Astrocyte of the spinal cord (primary cell): Measurements from ENCODE around the gene TMCC1.

Source experiments
- DNase-seq: peaks from one replicate; pipeline ENCODE4 v3.0.0; 2011; ENCODE audit warnings: low read depth, low spot score
- H3K4me3 ChIP-seq: 2 replicates; pipeline ENCODE4 v1.5.1; 2011; ENCODE audit warnings: low read depth, mild to moderate bottlenecking, low read length, moderate library complexity
- in situ Hi-C: cut with HindIII; loops from 2 replicates; pipeline ENCODE4 v1.10.0; 2017; ENCODE audit warnings: low sequenced_read_pairs
- TF ChIP-seq, protein P1 (sequence below): IDR thresholded peaks from 2 replicates; pipeline ENCODE4 v1.5.1; 2012; ENCODE audit warnings: low read depth, mild to moderate bottlenecking, low read length, inconsistent platforms

TMCC1 gene

DNA sequence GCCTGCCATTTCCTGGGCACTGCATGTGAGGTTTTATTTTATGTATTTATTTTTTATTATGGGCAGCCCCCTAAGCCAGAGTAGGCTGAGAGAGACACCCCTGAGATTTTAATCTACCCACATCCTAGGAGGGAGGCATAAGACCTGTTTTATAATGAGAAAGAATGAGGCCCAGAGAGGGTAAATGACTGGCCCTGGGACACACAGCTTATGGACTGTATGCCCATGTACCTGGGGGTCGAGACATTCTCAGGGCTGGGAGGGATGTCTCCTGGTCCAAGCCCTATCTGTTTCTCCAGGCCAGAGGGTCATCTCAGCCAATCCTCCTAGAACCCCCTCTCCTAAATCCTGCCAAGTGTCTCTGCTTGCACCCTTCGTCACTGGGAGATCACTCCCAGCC, 293.2 kb downstream of the TMCC1 start:
- DNase-seq: no peak
- TF ChIP-seq, protein P1, sequence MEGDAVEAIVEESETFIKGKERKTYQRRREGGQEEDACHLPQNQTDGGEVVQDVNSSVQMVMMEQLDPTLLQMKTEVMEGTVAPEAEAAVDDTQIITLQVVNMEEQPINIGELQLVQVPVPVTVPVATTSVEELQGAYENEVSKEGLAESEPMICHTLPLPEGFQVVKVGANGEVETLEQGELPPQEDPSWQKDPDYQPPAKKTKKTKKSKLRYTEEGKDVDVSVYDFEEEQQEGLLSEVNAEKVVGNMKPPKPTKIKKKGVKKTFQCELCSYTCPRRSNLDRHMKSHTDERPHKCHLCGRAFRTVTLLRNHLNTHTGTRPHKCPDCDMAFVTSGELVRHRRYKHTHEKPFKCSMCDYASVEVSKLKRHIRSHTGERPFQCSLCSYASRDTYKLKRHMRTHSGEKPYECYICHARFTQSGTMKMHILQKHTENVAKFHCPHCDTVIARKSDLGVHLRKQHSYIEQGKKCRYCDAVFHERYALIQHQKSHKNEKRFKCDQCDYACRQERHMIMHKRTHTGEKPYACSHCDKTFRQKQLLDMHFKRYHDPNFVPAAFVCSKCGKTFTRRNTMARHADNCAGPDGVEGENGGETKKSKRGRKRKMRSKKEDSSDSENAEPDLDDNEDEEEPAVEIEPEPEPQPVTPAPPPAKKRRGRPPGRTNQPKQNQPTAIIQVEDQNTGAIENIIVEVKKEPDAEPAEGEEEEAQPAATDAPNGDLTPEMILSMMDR: no peak
- no peak overlapping the region for H3K4me3 ChIP-seq
- in situ Hi-C loops: no loop called here

GRCh38 chr3:129599607-129600006, 293.9 kb downstream of the TMCC1 start:
- in situ Hi-C loops: no loop called here
- peak; percentile 77 for DNase-seq
- H3K4me3 ChIP-seq: no peak overlapping the region
- TF ChIP-seq, protein P1: no peak

- no peak for DNase-seq
- in situ Hi-C loops: no loop called here
- TF ChIP-seq, protein P1: no peak
- H3K4me3 ChIP-seq: no peak overlapping the region
Measured at GRCh38 chr3:129599073-129599472, 294.4 kb downstream of the TMCC1 start.

GRCh38 chr3:129598484-129598883, 295.0 kb downstream of the TMCC1 start:
- in situ Hi-C loops: no loop called here
- no peak for DNase-seq
- no peak overlapping the region for H3K4me3 ChIP-seq
- TF ChIP-seq, protein P1: no peak

DNA sequence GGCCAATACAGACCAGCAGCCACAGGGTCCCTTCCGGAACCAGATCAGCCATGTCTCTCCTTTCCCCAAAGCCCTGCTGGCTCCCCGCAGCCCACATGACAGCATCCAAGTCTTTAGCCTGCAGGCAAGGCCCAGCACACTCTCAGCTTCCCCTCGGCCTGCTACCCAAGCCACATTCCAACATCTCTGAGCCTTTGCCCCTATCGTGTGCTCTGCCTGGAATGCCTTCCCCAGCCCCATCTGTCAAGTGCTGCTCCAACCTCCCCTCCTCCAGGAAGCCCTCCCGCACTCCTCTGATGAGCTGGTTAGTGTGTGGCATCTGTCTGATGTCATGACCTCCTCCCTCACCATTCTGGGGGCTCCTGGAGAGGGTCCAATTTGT, 295.5 kb downstream of the TMCC1 start:
- in situ Hi-C loops: no loop called here
- H3K4me3 ChIP-seq: no peak overlapping the region
- TF ChIP-seq, protein P1: no peak
- DNase-seq: no peak
